BE2C (cell line): ENCODE results near the gene NOTCH1.

ENCODE experiments used
- DNase-seq: peaks from one replicate; pipeline ENCODE4 v3.0.0-alpha.2; 2020
- H3K27me3 ChIP-seq: fragments of 250-450 bp; sonication (Bioruptor Pico); 2 replicates; pipeline ENCODE4 v1.5.1; 2020; ENCODE audit warnings: mild to moderate bottlenecking
- H3K36me3 ChIP-seq: fragments of 250-450 bp; sonication (Bioruptor Pico); 2 replicates; pipeline ENCODE4 v1.5.1; 2020; ENCODE audit warnings: mild to moderate bottlenecking
- H3K4me1 ChIP-seq: fragments of 250-450 bp; sonication (Bioruptor Pico); 2 replicates; pipeline ENCODE4 v1.5.1; 2020
- H3K4me3 ChIP-seq: 2 replicates; pipeline ENCODE4 v1.5.1; 2011; ENCODE audit warnings: low read depth, low read length
- H3K9me3 ChIP-seq: fragments of 250-450 bp; sonication (Bioruptor Pico); 2 replicates; pipeline ENCODE4 v1.5.1; 2020
- TF ChIP-seq, protein P1 (sequence below): IDR thresholded peaks from 2 replicates; pipeline ENCODE4 v1.5.1; 2012; ENCODE audit warnings: mild to moderate bottlenecking, low read depth, low read length

The NOTCH1 gene

GRCh38 chr9:136527721-136528710 is 17.8 kb downstream of the NOTCH1 start:
- TF ChIP-seq, protein P1, sequence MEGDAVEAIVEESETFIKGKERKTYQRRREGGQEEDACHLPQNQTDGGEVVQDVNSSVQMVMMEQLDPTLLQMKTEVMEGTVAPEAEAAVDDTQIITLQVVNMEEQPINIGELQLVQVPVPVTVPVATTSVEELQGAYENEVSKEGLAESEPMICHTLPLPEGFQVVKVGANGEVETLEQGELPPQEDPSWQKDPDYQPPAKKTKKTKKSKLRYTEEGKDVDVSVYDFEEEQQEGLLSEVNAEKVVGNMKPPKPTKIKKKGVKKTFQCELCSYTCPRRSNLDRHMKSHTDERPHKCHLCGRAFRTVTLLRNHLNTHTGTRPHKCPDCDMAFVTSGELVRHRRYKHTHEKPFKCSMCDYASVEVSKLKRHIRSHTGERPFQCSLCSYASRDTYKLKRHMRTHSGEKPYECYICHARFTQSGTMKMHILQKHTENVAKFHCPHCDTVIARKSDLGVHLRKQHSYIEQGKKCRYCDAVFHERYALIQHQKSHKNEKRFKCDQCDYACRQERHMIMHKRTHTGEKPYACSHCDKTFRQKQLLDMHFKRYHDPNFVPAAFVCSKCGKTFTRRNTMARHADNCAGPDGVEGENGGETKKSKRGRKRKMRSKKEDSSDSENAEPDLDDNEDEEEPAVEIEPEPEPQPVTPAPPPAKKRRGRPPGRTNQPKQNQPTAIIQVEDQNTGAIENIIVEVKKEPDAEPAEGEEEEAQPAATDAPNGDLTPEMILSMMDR: no peak
- Histone ChIP-seq H3K36me3 (no peaks in the 10 kb centered on the region), H3K4me3 (no peak overlapping the region), H3K27me3 (peaks cover 17% of the 10 kb centered on the region), H3K9me3 (no peaks in the 10 kb centered on the region), H3K4me1 (no peaks in the 10 kb centered on the region)
- DNase-seq: peak; percentile 46

- peaks cover 17% of the 10 kb centered on the region for H3K27me3 ChIP-seq
- TF ChIP-seq, protein P1: no peak
- no peaks in the 10 kb centered on the region for H3K36me3 ChIP-seq
- no peak for DNase-seq
- no peaks in the 10 kb centered on the region for H3K9me3 ChIP-seq
- no peaks in the 10 kb centered on the region for H3K4me1 ChIP-seq
- no peak overlapping the region for H3K4me3 ChIP-seq
These were observed 18.7 kb downstream of the NOTCH1 start for GRCh38 chr9:136527131-136527530.

- TF ChIP-seq, protein P1: no peak
- DNase-seq: no peak
- Histone ChIP-seq H3K4me3 (no peak overlapping the region), H3K9me3 (no peaks in the 10 kb centered on the region), H3K4me1 (no peaks in the 10 kb centered on the region), H3K36me3 (no peaks in the 10 kb centered on the region), H3K27me3 (peaks cover 13% of the 10 kb centered on the region)
These were observed 19.2 kb downstream of the NOTCH1 start for GRCh38 chr9:136526625-136527066.

DNA sequence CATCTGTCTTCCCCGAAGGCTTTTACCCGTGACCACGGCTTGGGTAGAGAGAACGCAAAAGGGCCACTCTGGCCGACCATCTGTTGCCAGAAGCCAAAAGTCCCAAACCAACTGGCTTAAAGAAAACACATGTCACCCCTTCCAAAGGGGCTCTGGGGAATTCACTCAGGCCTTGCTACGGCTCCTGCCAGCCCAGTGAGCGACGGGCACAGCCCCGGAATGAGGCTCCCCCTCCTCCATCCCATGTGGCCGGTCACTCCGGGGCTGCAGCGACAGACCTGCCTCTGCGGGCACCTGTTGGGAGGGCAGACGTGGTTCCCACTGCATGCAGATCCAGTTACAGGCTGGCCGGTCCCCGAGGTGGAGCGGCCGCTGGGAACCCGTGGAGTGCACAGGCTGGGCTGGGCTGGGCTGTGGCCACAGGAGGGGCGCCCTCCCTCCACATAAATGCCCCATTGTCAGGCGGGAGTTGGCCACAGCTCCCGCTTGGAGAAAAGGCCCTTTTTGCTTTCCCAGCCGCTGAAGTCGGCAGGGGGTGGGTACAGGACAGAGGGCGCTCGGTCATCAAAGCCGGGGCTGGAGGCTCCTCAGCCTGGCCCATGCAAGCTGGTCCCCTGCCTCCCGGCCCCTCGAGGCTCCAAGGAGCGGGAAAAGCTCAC is 19.9 kb downstream of the NOTCH1 start:
- peaks cover 6% of the 10 kb centered on the region for H3K27me3 ChIP-seq
- TF ChIP-seq, protein P1: no peak
- H3K9me3 ChIP-seq: no peaks in the 10 kb centered on the region
- no peak overlapping the region for H3K4me3 ChIP-seq
- no peaks in the 10 kb centered on the region for H3K4me1 ChIP-seq
- no peak for DNase-seq
- no peaks in the 10 kb centered on the region for H3K36me3 ChIP-seq

DNA sequence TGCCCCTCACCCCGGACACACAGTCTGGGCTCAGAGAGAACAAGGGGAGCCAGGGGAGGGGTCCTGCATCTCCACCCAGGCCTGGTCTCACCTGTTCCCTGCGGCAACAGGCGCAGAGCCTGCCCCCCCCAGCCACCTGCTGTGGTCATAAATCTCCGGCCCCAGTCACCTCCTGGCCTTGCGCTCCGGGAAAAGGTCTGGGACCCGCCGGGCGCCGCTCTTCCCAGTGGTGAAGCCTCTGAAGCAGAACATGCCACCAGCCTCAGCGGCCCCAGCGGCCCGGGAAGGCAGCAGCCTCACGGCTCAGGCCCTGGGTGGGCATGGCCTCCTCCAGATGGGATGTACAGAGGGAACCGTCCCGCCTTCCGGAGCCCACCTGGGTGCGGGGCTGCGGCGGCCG is 20.6 kb downstream of the NOTCH1 start:
- no peaks in the 10 kb centered on the region for H3K9me3 ChIP-seq
- TF ChIP-seq, protein P1: no peak
- no peak overlapping the region for H3K4me3 ChIP-seq
- DNase-seq: no peak
- peaks cover 1% of the 10 kb centered on the region for H3K27me3 ChIP-seq
- no peaks in the 10 kb centered on the region for H3K4me1 ChIP-seq
- no peaks in the 10 kb centered on the region for H3K36me3 ChIP-seq
